ENCODE measurements around the gene BMP6.

GRCh38 chr6:7906741-7907140, 180.8 kb downstream of the BMP6 start:
- TF ChIP-seq EHMT2 (IDR thresholded peaks at IDR 0.05; ENCODE audit: low read depth), result no peak
- no peak for TF ChIP-seq EP300 (IDR thresholded peaks at IDR 0.05)
- no peak for TF ChIP-seq CTCF (IDR thresholded peaks at IDR 0.05)
- no peak for TF ChIP-seq KDM1A (IDR thresholded peaks at IDR 0.05; ENCODE audit: low read depth)
- no peak for TF ChIP-seq CBX2 (IDR thresholded peaks at IDR 0.05; ENCODE audit: borderline replicate concordance, low read depth)
- TF ChIP-seq REST (IDR thresholded peaks at IDR 0.05), result no peak
- no peak for TF ChIP-seq USF2 (IDR thresholded peaks at IDR 0.05)
- TF ChIP-seq JUN (IDR thresholded peaks at IDR 0.05), result no peak
- no peak for TF ChIP-seq PHF8 (IDR thresholded peaks at IDR 0.05; ENCODE audit: borderline replicate concordance, low read depth)
